ENCODE data around the gene RANBP1.

The RANBP1 gene

GRCh38 chr22:20167643-20168322 lies 51.9 kb downstream of the RANBP1 start:
- H2AFZ ChIP-seq (ENCODE audit: low read length) = no peak overlapping the region
- H3K9me3 ChIP-seq (ENCODE audit: insufficient read depth, low read depth, low read length) = no peaks in the 10 kb centered on the region
- H4K20me1 ChIP-seq (ENCODE audit: insufficient read depth, low read length, poor library complexity, severe bottlenecking) = no peaks in the 10 kb centered on the region
- no peaks in the 10 kb centered on the region for H3F3A ChIP-seq (ENCODE audit: low read depth)
- H3K36me3 ChIP-seq (ENCODE audit: insufficient read depth, low read length) = no peaks in the 10 kb centered on the region
- no peaks in the 10 kb centered on the region for H3K27me3 ChIP-seq (ENCODE audit: insufficient read depth, low read length, poor library complexity, severe bottlenecking)
- H3K4me2 ChIP-seq (ENCODE audit: low read depth, low read length, poor library complexity, severe bottlenecking) = no peak overlapping the region
- H3K9ac ChIP-seq (ENCODE audit: low read depth, low read length, poor library complexity, severe bottlenecking) = no peak overlapping the region
- no peak for TF ChIP-seq CTCF (conservative IDR thresholded peaks at IDR 0.05; ENCODE audit: low read length)
- no peak for TF ChIP-seq EZH2phosphoT487 (IDR thresholded peaks at IDR 0.05; ENCODE audit: borderline replicate concordance)
- H3K4me3 ChIP-seq (ENCODE audit: low read length, poor library complexity, severe bottlenecking) = no peak overlapping the region
- H3K4me1 ChIP-seq (ENCODE audit: insufficient read depth, low read length, poor library complexity, severe bottlenecking) = peaks cover 11% of the 10 kb centered on the region
- H3K9me2 ChIP-seq (replicated peaks; ENCODE audit: low read depth, low read length) = no peaks in the 10 kb centered on the region
- no peaks in the 10 kb centered on the region for H3K79me2 ChIP-seq (ENCODE audit: insufficient read depth, low read length)

DNA sequence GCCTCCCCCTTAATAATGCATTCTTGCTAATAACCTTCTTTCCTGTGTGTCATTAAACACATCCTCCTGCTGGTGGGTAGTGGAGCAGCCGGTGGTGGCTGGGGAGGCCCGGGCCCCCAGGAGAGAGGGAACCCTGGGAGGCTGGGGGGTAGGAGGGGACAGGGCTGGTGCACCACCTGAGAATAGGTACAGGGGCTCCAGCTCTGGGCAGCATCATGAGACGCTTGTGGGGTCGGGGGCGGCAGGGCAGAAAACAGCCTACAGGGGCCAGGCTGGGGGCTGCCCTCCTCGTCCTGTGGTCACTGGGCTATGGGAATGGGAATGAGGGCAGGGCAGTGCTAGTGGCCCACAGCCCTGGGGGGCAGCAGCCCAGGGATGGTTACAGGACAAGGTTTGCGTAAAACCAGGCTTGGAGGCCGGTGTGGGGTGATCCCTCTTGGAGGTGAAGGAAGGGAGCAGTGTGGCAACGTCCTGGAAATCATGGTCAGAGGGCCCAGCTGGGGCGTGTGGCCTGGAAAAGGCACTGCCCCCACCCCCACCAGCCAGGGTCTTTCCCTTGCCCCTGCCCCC lies 53.4 kb downstream of the RANBP1 start:
- Histone ChIP-seq H3K4me3 (ENCODE audit: low read length, poor library complexity, severe bottlenecking) (no peak overlapping the region), H3K4me2 (ENCODE audit: low read depth, low read length, poor library complexity, severe bottlenecking) (peak overlapping the region; percentile 34), H3K9me3 (ENCODE audit: insufficient read depth, low read depth, low read length) (no peaks in the 10 kb centered on the region), H3K9ac (ENCODE audit: low read depth, low read length, poor library complexity, severe bottlenecking) (peak overlapping the region; percentile 56), H3K4me1 (ENCODE audit: insufficient read depth, low read length, poor library complexity, severe bottlenecking) (peaks cover 11% of the 10 kb centered on the region), H3K9me2 (replicated peaks; ENCODE audit: low read depth, low read length) (no peaks in the 10 kb centered on the region), H3K27me3 (ENCODE audit: insufficient read depth, low read length, poor library complexity, severe bottlenecking) (no peaks in the 10 kb centered on the region), H4K20me1 (ENCODE audit: insufficient read depth, low read length, poor library complexity, severe bottlenecking) (no peaks in the 10 kb centered on the region), H2AFZ (ENCODE audit: low read length) (no peak overlapping the region), H3K36me3 (ENCODE audit: insufficient read depth, low read length) (no peaks in the 10 kb centered on the region), H3F3A (ENCODE audit: low read depth) (no peaks in the 10 kb centered on the region), H3K79me2 (ENCODE audit: insufficient read depth, low read length) (no peaks in the 10 kb centered on the region)
- no peak for TF ChIP-seq EZH2phosphoT487 (IDR thresholded peaks at IDR 0.05; ENCODE audit: borderline replicate concordance)
- TF ChIP-seq CTCF (conservative IDR thresholded peaks at IDR 0.05; ENCODE audit: low read length) = no peak; the same call in 1 of the 2 replicates

GRCh38 chr22:20170170-20170569 lies 54.3 kb downstream of the RANBP1 start:
- TF ChIP-seq EZH2phosphoT487 (IDR thresholded peaks at IDR 0.05; ENCODE audit: borderline replicate concordance) (no peak), CTCF (conservative IDR thresholded peaks at IDR 0.05; ENCODE audit: low read length) (no peak)
- H2AFZ ChIP-seq (ENCODE audit: low read length) = no peak overlapping the region
- H3K9me2 ChIP-seq (replicated peaks; ENCODE audit: low read depth, low read length) = no peaks in the 10 kb centered on the region
- H3K27me3 ChIP-seq (ENCODE audit: insufficient read depth, low read length, poor library complexity, severe bottlenecking) = no peaks in the 10 kb centered on the region
- H3K4me3 ChIP-seq (ENCODE audit: low read length, poor library complexity, severe bottlenecking) = no peak overlapping the region
- no peaks in the 10 kb centered on the region for H3F3A ChIP-seq (ENCODE audit: low read depth)
- no peaks in the 10 kb centered on the region for H3K9me3 ChIP-seq (ENCODE audit: insufficient read depth, low read depth, low read length)
- no peak overlapping the region for H3K9ac ChIP-seq (ENCODE audit: low read depth, low read length, poor library complexity, severe bottlenecking)
- peaks cover 14% of the 10 kb centered on the region for H3K4me1 ChIP-seq (ENCODE audit: insufficient read depth, low read length, poor library complexity, severe bottlenecking)
- no peak overlapping the region for H3K4me2 ChIP-seq (ENCODE audit: low read depth, low read length, poor library complexity, severe bottlenecking)
- H3K79me2 ChIP-seq (ENCODE audit: insufficient read depth, low read length) = no peaks in the 10 kb centered on the region
- H3K36me3 ChIP-seq (ENCODE audit: insufficient read depth, low read length) = no peaks in the 10 kb centered on the region
- H4K20me1 ChIP-seq (ENCODE audit: insufficient read depth, low read length, poor library complexity, severe bottlenecking) = no peaks in the 10 kb centered on the region
